Left hindlimb (tissue), 1 donor: Measurements from ENCODE around the gene FAM32A.
"Not testable (repeated sequence)": the region's sequence is repeated elsewhere in the genome, so short reads cannot be mapped to it uniquely, and the experiment has no call there.

Experiments used
- DNase-seq: peaks from one replicate; pipeline ENCODE4 v3.0.0-alpha.2; 2018

FAM32A gene

GRCh38 chr19:16166417-16166816 is 18.8 kb upstream of the FAM32A start:
- DNase-seq = no peak

DNA sequence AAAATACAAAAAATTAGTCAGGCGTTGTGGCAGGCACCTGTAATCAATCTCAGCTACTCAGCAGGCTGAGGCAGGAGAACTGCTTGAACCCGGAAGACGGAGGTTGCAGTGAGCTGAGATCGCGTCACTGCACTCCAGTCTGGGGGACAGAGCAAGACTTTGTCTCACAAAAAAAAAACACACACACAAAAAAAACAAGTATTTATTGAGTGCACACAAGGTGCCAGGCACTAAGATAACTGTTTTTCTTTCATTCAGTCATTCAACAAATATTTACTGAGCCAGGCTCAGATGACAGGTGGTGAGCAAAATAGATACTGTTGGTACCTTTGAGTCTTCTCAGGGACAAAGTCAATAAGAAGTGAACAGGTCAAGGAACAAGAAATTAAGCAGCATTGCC is 18.2 kb upstream of the FAM32A start:
- DNase-seq = no peak

DNA sequence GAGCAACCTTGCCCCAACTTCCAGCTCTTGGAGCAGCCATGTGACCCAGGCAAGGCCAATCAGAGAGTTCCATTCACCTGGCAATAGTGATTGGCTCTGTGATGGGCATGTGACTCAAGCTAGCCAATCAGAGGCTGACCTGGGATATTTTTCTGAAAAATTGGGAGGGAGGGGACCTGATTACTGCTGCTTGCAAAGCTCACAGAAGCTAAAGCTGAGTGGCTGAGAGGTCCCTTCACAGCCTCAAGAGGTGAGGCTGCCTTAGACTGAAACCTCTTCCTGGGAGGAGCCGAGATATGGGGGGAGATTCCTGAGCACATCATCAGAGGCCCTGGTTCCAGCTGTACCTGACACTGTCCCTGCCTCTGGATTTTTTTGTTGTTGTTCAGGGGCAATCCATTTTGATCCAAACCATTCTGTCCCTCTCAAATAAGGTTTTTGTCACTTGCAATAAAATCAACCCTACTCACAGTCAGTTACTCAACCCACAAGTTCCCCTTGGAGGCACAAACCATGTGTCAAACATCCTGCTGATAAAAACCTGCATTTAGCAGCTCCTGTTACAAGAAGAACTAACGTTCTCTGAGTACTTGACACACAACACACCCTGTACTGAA is 16.6 kb upstream of the FAM32A start:
- no peak for DNase-seq

DNA sequence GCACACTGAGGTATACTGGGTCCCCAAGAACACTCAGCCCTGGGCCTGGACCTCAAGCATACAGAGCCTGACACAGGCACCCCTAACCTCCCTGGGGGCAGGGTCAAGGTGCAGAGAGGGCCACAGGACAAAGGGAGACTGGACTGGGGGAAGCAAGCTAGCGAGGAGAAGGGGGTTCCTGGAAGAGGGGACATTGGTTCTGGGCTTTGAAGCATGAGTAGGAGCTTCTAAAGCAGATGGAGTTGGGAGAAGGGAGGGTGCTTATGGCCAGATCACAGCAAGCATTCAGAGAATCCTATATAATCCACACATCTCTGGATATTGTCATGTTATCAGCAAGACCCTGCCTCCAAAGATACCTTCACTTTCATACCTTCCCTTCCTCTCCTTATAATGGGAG is 15.1 kb upstream of the FAM32A start:
- no peak for DNase-seq

DNA sequence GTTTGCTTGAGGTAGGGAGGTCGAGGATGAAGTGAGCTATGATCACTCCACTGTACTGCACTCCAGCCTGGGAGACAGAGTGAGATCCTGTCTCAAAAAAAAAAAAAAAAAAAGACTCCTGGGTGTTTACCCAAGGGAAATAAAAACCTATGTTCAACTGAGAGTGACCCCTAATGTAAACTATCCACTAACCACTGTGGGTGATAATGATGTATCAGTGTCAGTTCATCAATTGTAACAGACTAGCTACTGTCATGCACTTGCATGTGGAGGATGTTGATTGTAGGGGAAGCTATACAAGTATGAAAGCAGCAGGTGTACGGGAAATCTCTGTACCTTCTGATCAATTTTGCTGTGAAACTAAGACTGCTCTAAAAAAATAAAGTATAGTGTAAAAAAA is 9.3 kb upstream of the FAM32A start:
- DNase-seq = no peak

GRCh38 chr19:16178866-16179265 is 6.3 kb upstream of the FAM32A start:
- not testable (repeated sequence) for DNase-seq

- DNase-seq = no peak
Observed at GRCh38 chr19:16180611-16181010, 4.6 kb upstream of the FAM32A start.

GRCh38 chr19:16184665-16185122 is 516 bp upstream of the FAM32A start:
- no peak for DNase-seq

- DNase-seq = peak; percentile 52
Observed at GRCh38 chr19:16185768-16186123, 536 bp downstream of the FAM32A start.

- no peak for DNase-seq
Observed at GRCh38 chr19:16188521-16188920, 3.3 kb downstream of the FAM32A start.

DNA sequence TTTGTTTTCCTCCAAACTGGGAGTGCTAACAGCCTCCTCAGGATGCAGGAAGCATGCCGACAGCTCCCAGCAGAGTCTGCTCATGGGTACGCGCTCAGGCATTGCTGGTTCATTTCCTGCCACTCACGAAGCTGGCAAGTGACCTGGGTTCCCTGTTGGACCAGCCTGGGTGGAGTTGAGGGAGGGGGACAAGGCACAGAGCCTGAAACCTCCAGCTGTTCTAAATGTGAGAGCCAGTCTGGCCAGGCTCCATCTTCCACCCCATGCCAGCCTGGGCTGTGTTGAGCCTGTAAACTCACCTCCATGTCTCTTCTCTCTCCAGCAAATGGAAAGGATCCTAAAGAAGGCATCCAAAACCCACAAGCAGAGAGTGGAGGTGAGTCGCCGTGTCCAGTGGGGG is 5.0 kb downstream of the FAM32A start:
- no peak for DNase-seq

GRCh38 chr19:16190736-16191135 is 5.5 kb downstream of the FAM32A start:
- no peak for DNase-seq

- no peak for DNase-seq
Observed at GRCh38 chr19:16191216-16191908, 6.2 kb downstream of the FAM32A start.

- no peak for DNase-seq
Observed at GRCh38 chr19:16193466-16193865, 8.3 kb downstream of the FAM32A start.

DNA sequence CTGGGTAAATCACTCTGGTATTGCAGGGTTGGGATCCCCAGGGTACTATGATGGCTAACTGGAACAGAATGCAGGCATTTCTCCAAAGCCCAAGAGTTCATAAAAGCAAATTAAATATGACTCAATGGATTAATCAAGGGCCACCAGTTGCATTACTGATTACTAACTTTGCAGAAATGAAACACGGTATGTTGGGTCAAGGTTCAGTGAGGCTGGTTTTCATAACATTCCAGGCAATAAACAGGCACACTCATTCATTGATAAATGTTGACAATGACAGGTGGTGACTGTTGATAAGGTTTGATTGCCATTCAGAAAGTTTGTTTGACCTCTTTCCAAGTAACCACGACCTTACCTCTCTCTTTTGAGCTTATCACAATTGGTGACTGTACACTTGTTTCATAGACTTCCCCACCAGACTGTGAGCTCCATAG is 12.0 kb downstream of the FAM32A start:
- DNase-seq = no peak

- DNase-seq = peak; percentile 98
Observed at GRCh38 chr19:16197622-16198369, 12.6 kb downstream of the FAM32A start, which contains the start of gene AP1M1. Gene AP1M1 (plus strand): TSS chr19:16197911. CDS start chr19:16198027, 116 bp downstream.

GRCh38 chr19:16198370-16198651 is 13.1 kb downstream of the FAM32A start:
- DNase-seq = no peak

DNA sequence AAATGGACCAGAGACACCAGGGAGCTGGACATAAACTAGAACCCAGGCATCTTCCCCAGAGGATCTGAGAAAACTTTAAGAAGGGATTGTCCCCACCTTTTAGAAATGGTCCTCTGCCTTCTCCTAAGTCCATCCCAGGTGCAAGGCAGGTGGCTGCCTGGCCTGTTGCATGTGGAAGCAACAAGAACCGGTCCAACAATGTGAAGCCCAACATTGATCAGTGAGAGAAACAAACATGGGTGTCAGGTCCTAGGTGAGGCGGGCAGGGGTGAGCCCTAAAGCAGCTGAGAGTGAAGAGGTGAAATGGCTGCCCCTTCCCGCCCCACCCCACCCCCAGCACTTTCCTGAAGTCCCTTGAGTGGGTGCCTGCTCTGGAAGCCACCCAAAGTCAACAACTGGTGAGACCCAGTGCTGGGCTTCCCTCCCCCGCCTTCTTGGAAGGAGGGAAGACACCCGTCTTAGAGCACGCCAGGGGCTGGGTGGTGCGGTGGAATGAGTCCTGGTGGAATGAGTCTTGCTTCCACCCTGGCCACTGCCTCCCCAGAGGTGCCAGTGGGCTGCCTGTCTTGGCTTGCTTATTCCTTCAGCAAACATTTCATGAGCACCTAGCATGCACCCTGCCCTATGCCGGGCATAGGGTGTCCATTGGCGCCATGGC is 14.2 kb downstream of the FAM32A start:
- DNase-seq = no peak

- DNase-seq = no peak
Observed at GRCh38 chr19:16200038-16201010, 15.1 kb downstream of the FAM32A start.

DNA sequence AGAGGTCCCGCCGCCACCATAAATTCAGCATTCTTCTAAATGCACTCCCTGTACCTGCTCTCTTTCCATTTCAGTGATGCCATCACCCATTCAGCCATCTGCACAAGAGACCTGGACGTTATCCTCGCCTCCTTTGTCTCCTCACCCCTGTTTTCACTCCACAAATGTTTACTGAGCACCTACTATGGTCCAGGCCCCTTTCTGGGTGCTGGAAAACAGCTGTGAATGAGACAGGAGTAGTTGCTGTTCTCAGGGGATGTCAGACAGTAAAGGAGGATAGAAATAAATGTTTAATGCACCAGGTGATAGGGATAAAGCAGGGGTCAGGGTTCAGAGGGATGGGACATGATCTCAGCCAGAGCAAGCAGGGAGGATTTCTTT is 15.8 kb downstream of the FAM32A start:
- no peak for DNase-seq

- no peak for DNase-seq
Observed at GRCh38 chr19:16202320-16203255, 17.4 kb downstream of the FAM32A start.
